ENCODE results near the gene MTARC2. TPM values are rescaled to one million over a fixed set of nuclear protein-coding genes. Genes with fewer than 3 reads are reported as not detected.
A peak's percentile ranks its signal among the peaks of the same experiment; 100 is the strongest.

Gene MTARC2
- total and polyA plus RNA-seq, 2 of the 13 experiments (the other 11 are each of a cell fraction or from before 2014, with no cell fraction given), result 8.5 to 10.1 TPM

DNA sequence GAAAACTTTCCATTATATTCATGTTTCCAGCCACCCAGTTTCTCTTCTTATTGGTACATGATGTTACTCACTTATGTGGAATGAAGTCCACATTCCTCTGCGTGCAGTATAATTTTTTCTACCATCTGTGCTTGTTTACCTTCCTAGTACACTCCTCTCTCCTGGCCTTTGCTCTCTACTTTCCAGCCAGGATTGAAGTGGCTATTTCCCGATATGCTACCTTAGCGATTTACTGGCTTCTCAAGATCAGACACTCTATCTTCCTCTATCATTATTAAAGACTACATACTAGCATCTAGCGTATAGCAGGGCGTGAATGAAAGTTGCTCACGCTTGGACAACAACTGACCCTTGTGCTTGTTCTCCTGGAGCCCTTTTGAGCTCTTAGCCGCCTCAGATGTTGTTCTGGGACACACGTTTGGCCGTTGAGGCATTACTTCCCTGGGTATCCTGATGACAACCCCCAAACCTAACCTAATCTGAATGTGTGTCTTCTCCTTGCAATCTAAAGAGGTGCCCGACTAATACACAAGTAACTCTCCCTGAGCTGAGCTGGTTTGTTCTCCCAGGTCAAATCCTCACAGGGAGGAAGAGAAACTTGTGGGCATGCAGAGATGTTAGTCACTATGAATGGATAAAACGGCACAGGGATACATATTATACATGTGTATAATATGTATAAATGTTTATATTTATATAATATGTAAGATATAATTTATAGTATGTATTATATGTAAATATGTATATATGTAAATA is 13.4 kb upstream of the MTARC2 start (continued):
- TF ChIP-seq MAZ (IDR thresholded peaks at IDR 0.05; ENCODE audit: borderline replicate concordance, low read depth, low read length) (no peak), MAZ (CRISPR knock-in tag; IDR thresholded peaks at IDR 0.05; ENCODE audit: low read depth) (no peak), ZNF124 (CRISPR knock-in tag; IDR thresholded peaks at IDR 0.05) (no peak), TBP (CRISPR knock-in tag; IDR thresholded peaks at IDR 0.05) (no peak), MTERF4 (CRISPR knock-in tag; IDR thresholded peaks at IDR 0.05) (no peak), ZHX1 (CRISPR knock-in tag; IDR thresholded peaks at IDR 0.05; ENCODE audit: low read depth) (no peak), ZNF432 (CRISPR knock-in tag; IDR thresholded peaks at IDR 0.05; ENCODE audit: borderline replicate concordance) (no peak), KDM2A (CRISPR knock-in tag; IDR thresholded peaks at IDR 0.05; ENCODE audit: borderline replicate concordance, low read depth) (no peak), CCDC6 (CRISPR knock-in tag; IDR thresholded peaks at IDR 0.05) (no peak), NFE2L2 (IDR thresholded peaks at IDR 0.05; ENCODE audit: low read length) (no peak), ZNF644 (CRISPR knock-in tag; IDR thresholded peaks at IDR 0.05; ENCODE audit: low read depth) (no peak), GTF3A (CRISPR knock-in tag; conservative IDR thresholded peaks at IDR 0.05) (no peak), RARG (CRISPR knock-in tag; IDR thresholded peaks at IDR 0.05; ENCODE audit: low read depth) (no peak), ASH2L (IDR thresholded peaks at IDR 0.05; ENCODE audit: insufficient read length, low read depth, low read length) (peak; percentile 81), DMAP1 (CRISPR knock-in tag; IDR thresholded peaks at IDR 0.05) (peak; percentile 71; the same call in 1 of the 2 replicates), NR2F2 (IDR thresholded peaks at IDR 0.05; ENCODE audit: borderline replicate concordance, low read depth) (peak; percentile 54), ARNT (IDR thresholded peaks at IDR 0.05) (no peak)
- TF ChIP-seq, protein P1, sequence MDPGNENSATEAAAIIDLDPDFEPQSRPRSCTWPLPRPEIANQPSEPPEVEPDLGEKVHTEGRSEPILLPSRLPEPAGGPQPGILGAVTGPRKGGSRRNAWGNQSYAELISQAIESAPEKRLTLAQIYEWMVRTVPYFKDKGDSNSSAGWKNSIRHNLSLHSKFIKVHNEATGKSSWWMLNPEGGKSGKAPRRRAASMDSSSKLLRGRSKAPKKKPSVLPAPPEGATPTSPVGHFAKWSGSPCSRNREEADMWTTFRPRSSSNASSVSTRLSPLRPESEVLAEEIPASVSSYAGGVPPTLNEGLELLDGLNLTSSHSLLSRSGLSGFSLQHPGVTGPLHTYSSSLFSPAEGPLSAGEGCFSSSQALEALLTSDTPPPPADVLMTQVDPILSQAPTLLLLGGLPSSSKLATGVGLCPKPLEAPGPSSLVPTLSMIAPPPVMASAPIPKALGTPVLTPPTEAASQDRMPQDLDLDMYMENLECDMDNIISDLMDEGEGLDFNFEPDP (CRISPR knock-in tag; conservative IDR thresholded peaks at IDR 0.05), result no peak
- TF ChIP-seq, protein P2, sequence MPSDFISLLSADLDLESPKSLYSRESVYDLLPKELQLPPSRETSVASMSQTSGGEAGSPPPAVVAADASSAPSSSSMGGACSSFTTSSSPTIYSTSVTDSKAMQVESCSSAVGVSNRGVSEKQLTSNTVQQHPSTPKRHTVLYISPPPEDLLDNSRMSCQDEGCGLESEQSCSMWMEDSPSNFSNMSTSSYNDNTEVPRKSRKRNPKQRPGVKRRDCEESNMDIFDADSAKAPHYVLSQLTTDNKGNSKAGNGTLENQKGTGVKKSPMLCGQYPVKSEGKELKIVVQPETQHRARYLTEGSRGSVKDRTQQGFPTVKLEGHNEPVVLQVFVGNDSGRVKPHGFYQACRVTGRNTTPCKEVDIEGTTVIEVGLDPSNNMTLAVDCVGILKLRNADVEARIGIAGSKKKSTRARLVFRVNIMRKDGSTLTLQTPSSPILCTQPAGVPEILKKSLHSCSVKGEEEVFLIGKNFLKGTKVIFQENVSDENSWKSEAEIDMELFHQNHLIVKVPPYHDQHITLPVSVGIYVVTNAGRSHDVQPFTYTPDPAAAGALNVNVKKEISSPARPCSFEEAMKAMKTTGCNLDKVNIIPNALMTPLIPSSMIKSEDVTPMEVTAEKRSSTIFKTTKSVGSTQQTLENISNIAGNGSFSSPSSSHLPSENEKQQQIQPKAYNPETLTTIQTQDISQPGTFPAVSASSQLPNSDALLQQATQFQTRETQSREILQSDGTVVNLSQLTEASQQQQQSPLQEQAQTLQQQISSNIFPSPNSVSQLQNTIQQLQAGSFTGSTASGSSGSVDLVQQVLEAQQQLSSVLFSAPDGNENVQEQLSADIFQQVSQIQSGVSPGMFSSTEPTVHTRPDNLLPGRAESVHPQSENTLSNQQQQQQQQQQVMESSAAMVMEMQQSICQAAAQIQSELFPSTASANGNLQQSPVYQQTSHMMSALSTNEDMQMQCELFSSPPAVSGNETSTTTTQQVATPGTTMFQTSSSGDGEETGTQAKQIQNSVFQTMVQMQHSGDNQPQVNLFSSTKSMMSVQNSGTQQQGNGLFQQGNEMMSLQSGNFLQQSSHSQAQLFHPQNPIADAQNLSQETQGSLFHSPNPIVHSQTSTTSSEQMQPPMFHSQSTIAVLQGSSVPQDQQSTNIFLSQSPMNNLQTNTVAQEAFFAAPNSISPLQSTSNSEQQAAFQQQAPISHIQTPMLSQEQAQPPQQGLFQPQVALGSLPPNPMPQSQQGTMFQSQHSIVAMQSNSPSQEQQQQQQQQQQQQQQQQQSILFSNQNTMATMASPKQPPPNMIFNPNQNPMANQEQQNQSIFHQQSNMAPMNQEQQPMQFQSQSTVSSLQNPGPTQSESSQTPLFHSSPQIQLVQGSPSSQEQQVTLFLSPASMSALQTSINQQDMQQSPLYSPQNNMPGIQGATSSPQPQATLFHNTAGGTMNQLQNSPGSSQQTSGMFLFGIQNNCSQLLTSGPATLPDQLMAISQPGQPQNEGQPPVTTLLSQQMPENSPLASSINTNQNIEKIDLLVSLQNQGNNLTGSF (CRISPR knock-in tag; IDR thresholded peaks at IDR 0.05), result no peak
- TF ChIP-seq, protein P3, sequence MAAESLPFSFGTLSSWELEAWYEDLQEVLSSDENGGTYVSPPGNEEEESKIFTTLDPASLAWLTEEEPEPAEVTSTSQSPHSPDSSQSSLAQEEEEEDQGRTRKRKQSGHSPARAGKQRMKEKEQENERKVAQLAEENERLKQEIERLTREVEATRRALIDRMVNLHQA (CRISPR knock-in tag; IDR thresholded peaks at IDR 0.05), result no peak

All from HepG2 (cell line).